ENCODE measurements around the gene NIPSNAP2.
A peak's percentile ranks its signal among the peaks of the same experiment; 100 is the strongest.

Gene NIPSNAP2

GRCh38 chr7:55964261-55965099 is at the start of gene NIPSNAP2:
TSS of gene NIPSNAP2 (plus strand) at chr7:55964585. CDS start at chr7:55964610, 25 bp downstream.
- peak within 1 kb of the TSS; percentile 48 to 86 (median 69) for H3K4me3 ChIP-seq
- H3K27ac ChIP-seq = peak within 1 kb of the TSS; percentile 83 to 98 (median 93)

- Histone ChIP-seq H3K4me3 (no peak overlapping the region), H3K27ac (no peak overlapping the region)
Measured at GRCh38 chr7:55917771-55918170, 46.6 kb upstream of the NIPSNAP2 start.

DNA sequence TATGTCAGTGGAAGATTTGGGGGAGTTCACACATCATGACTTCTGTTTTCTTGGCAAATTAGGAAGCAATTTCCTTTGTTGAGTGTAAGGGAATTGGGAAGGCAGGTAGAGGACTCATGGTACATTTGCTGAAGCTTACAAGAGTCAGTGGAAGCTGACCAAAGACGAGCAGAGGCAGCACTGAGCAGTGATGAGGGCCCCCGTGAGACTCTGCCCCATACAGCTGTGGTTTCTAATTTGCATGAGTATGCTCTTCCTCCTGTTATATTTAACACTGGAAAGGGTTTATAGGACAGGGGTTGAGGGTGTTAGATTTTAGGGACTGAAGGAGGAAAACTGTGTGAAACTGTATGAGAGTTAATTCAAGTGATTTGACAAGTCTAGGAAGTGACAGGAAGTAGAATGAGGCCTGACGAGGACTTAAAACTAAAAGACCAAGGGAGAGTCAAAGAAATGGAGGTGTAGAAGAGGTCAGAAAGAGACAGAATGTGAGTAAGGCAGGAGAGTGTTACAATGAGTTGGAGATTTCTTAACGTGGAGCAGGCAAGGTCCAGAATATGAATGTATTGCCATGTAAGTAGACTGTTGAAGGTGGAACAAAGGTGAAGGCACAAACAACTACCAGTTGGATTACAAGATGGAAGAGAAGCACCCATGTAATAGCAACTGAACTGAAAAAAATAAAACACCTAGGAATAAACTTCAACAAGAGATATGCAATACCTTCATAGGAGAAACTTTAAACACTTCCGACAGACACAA is 36.2 kb upstream of the NIPSNAP2 start:
- H3K4me3 ChIP-seq = no peak overlapping the region

DNA sequence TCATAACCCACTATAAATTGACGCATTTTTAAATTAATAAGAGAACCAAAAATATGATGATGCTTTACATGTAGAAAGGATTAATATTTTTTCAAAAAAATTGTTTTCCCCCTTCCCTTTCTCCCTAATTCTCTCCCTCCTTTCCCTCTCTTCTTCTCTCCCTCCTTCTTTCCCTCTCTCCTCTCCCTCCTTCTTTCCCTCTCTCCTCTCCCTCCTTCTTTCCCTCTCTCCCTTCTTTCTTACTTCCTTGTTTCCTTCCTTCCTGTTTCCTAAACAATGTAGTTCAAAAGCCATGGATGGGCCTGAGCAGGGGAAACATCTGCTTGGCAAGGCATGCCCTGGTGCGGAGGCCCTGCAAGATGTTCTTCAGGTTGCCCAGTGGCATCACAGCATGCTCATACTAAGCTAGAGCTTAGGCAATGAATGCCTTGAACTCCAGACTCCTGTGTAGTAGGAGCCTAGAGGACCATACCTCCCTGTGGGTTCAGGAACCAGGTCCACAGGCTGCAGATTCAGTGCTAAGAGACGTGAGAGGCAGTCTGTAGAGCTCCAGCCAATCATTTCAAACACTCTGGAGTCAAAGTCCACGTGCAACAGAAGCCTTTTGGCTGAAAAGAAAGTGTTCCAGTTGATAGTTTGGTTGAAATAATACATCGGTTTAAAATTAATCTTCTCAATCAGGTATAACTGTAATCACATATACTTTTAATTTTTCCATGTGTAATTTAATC is 32.8 kb upstream of the NIPSNAP2 start:
- no peak overlapping the region for H3K27ac ChIP-seq
- H3K4me3 ChIP-seq = no peak overlapping the region

More for the DNA sequence above, 36.2 kb upstream of the NIPSNAP2 start:
- no peak overlapping the region for H3K27ac ChIP-seq

DNA sequence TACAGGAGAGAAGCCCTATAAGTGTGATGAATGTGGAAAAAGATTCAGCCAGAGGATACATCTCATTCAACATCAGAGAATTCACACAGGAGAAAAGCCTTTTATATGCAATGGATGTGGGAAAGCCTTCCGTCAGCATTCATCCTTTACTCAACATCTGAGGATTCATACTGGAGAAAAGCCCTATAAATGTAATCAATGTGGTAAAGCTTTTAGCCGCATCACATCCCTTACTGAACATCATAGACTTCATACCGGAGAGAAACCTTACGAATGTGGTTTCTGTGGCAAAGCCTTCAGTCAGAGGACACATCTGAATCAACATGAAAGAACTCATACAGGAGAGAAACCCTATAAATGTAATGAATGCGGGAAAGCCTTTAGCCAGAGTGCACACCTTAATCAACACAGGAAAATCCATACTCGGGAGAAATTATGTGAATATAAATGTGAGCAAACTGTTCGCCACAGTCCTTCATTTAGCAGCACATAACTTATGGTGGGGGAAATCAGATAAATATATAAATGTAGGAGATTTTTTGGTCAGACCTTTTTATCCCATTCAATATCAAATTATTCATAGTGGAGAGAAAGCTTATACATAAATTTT is 24.8 kb upstream of the NIPSNAP2 start:
- no peak overlapping the region for H3K4me3 ChIP-seq
- no peak overlapping the region for H3K27ac ChIP-seq

DNA sequence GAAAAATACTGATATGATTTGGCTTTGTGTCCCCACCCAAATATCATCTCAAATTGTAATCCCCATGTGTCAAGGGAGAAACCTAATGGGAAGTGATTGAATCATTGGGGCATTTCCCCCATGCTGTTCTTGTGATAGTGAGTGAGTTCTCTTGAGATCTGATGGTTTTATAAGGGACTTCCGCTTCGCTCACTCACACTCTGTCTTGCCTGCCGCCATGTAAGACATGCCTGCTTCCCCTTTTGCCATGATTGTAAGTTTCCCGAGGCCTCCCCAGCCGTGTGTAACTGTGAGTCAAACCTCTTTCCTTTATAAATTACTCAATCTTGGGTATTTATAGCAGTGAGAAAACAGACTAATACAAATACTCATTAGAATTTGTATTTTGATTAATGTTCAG is 17.8 kb upstream of the NIPSNAP2 start:
- Histone ChIP-seq H3K27ac (no peak overlapping the region), H3K4me3 (no peak overlapping the region)

DNA sequence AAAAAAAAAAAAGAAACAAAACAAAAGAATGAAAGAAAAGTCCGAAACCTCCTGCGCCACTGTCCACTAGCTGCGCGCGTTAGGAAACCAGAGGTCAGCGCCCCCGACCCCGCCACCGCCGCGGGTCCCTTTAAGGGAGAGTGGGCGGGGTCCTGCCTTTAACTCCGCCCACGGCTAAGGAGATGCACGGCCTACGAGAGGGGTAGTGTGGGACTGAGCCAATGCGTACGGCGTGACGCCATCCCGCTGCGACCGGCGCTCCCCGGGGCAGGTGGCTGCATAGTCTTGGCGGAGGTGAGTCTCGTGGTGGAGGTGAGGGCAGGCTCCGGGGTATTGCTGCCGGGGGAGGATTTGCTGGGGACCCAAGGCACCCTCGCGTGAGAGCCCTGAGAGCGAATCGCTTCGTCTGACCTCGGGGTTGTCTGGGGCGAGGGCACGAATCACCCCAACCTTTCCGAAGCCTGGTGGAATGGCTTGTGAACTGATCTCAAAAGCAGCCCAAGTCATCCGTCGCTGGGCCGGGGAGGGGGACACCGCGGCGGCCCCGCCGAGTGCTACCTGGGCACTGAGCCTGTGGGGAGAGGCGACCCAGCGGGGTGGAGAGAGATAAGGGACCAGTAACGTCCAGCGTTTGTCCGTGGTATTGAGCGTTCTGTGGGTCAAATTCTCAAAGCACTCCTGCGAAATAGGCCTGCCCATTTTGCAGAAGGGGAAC is 12.6 kb upstream of the NIPSNAP2 start, which contains the start of gene MRPS17:
Gene MRPS17 (plus strand): TSS at position 241 of the 715 bp plus-strand sequence. CDS start 1,319 bp downstream, outside the sequence.
- Histone ChIP-seq H3K4me3 (peak within 1 kb of the TSS; percentile 62 to 96 (median 81)), H3K27ac (peak within 1 kb of the TSS; percentile 5 to 92 (median 84))

DNA sequence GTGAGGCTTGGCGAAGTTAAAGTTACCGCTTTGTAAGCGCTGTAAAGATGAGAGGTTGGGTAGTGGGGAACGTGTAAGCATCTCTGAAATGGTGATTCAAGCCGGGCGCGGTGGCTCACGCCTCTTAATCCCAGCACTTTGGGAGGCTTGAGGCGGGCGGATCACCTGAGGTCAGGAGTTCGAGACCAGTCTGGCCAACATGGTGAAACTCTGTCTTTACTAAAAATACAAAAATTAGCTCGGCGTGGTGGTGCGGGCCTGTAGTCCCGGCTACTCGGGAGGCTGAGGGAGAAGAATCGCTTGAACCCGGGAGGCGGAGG is 12.1 kb upstream of the NIPSNAP2 start:
- Histone ChIP-seq H3K27ac (peak overlapping the region in 20 of 21 experiments; percentile 5 to 92 (median 84)), H3K4me3 (peak overlapping the region; percentile 62 to 96 (median 81))

- Histone ChIP-seq H3K27ac (no peak overlapping the region), H3K4me3 (no peak overlapping the region)
Measured at GRCh38 chr7:55953707-55954475, 10.5 kb upstream of the NIPSNAP2 start.

GRCh38 chr7:55957190-55957589 is 7.2 kb upstream of the NIPSNAP2 start:
- Histone ChIP-seq H3K4me3 (no peak overlapping the region), H3K27ac (no peak overlapping the region)

DNA sequence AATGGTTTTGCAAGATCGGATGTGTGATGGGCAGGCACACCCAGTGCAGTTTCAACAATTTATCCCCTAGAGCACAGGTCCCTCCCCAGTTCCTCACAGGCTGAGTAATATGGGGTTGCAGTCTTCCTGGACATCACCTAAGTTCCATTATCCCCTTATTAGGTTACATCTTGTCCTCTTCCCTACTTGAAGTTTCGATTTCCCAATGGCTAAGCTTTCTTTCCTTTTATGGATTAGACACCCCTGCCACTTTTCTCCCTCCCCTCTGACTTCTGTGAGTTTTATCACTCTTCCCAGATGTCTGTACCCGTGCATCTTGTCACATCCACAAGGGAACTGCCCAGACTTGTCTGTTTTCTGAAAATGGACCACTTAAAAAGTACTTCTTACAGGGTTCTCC is 2.4 kb upstream of the NIPSNAP2 start:
- Histone ChIP-seq H3K4me3 (no peak overlapping the region), H3K27ac (no peak overlapping the region)

GRCh38 chr7:55963584-55964168 is 709 bp upstream of the NIPSNAP2 start:
- peak overlapping the region in 20 of 21 experiments; percentile 40 to 98 (median 84) for H3K27ac ChIP-seq
- H3K4me3 ChIP-seq = peak overlapping the region; percentile 37 to 86 (median 69)

DNA sequence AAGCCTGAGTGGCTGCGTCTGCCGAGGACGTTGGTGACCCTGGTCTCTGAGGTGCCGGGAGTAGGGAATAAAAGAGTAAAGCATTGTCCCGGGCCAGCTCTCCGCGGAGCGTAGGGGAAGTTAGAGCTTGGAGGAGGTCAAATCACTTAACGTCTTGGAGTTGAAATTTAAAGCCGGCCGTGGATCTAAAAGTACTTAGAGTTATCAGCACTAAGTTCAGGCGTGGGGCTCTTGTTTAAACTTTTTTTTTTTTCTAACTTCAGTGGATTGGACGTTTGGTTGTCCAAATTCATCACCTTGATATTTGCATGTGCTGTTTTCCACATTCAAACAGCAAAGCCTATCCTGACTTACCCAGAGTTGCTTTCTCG is 700 bp downstream of the NIPSNAP2 start:
- peak overlapping the region; percentile 83 to 98 (median 93) for H3K27ac ChIP-seq

DNA sequence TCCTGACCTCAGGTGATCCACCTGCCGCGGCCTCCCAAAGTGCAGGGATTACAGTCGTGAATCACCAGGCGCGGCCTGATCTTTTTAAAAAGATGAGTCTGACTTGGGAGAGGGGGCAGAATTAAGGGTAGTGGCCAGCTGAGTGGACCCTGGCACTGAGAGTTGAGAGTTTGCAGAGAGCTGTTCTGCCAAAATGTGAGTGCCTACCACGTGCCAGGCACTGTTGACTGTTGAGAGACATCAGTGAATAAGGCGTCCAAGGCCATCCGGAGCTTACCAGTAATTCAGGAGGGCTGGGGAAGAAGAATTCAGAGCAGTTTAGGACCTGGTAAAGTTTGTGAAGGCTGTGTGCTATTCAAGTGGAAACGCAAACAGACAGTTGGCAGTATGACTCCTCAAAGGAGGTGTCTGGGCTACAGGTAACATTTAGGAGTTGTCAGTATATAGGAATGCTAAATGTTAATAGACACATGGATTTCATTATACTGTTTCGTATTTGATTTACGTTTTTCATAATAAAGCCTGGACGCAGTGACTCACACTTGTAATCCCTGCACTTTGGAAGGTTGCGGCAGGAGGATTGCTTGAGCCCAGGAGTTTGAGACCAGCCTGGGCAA is 1.5 kb downstream of the NIPSNAP2 start:
- H3K27ac ChIP-seq = peak overlapping the region in 4 of 21 experiments; percentile 47 to 96 (median 94)

More for the DNA sequence above, 700 bp downstream of the NIPSNAP2 start:
- peak overlapping the region; percentile 48 to 86 (median 69) for H3K4me3 ChIP-seq

DNA sequence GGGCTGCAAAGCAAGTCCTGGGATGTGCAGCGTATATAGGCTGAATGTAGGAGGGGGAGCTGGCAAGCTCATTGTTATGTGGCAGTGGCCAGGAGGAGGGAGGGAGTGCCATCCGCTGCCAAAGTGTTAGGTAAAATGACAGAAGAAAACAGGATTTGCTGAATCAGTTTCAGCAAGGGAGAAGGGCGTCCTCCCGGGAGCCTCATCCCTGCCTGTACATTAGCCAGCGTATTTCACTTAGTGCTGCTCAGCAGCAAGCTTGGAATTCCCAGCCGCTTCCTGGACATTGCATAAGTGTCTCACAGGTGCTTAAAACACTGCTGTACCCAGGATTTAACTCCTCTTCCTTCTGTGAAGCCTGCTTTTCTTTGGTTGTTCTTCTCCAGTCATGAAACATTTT is 2.5 kb downstream of the NIPSNAP2 start:
- no peak overlapping the region for H3K27ac ChIP-seq
- no peak overlapping the region for H3K4me3 ChIP-seq

More for the DNA sequence above, 1.5 kb downstream of the NIPSNAP2 start:
- H3K4me3 ChIP-seq = peak overlapping the region in 1 of 7 experiments; percentile 76

DNA sequence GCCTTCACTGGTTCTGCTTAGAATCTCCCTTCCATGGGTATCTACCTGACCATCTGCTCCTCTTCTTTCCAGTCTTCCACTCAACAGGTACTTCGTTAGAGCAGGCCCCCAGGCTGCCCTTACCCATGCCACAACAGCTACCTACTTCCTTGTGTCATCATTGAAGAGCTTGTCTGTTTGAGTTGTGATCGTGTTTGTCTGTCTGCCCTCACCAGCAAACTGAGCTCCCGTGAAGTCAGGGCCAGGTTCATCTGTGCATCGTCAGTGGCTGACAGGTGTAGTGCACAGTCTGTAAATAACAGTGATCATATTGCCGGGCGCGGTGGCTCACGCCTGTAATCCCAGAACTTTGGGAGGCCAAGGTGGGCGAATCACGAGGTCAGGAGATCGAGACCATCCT is 5.0 kb downstream of the NIPSNAP2 start:
- Histone ChIP-seq H3K27ac (no peak overlapping the region), H3K4me3 (no peak overlapping the region)

GRCh38 chr7:55970561-55970960 is 6.2 kb downstream of the NIPSNAP2 start:
- no peak overlapping the region for H3K4me3 ChIP-seq
- H3K27ac ChIP-seq = peak overlapping the region in 1 of 21 experiments; percentile 26

Measured in skin epidermis (tissue), 12 donors.